GM23338 (cell line): ENCODE measurements around the gene CFHR3. TPM values are rescaled to one million over a fixed set of nuclear protein-coding genes. Genes with fewer than 3 reads are reported as not detected.
"Not testable (repeated sequence)": the region's sequence is repeated elsewhere in the genome, so short reads cannot be mapped to it uniquely, and the experiment has no call there.

ENCODE experiments used
- ATAC-seq: fragments of 200-7000 bp; cut with Tn5 transposase; 3 replicates; pipeline ENCODE4 v1.9.1; 2020
- DNase-seq: peaks from one replicate; pipeline ENCODE4 v3.0.0-alpha.2; 2015; ENCODE audit warnings: low spot score
- H2AFZ ChIP-seq: fragments of 200-600 bp; sonication (generic); 2 replicates; pipeline ENCODE4 v1.8.0; 2016; ENCODE audit warnings: antibody characterized with exemption, mild to moderate bottlenecking, moderate library complexity
- H3F3A ChIP-seq: fragments of 200-600 bp; sonication (generic); replicated peaks from 2 replicates; pipeline ENCODE4 v1.8.0; 2017; ENCODE audit warnings: antibody characterized with exemption, mixed run types, low read depth
- H3K27ac ChIP-seq: fragments of 200-600 bp; sonication (generic); 2 replicates; pipeline ENCODE4 v1.6.1; 2016; ENCODE audit warnings: low read depth
- H3K27me3 ChIP-seq: fragments of 200-600 bp; sonication (generic); 2 replicates; pipeline ENCODE4 v1.8.0; 2016; ENCODE audit warnings: mild to moderate bottlenecking, mixed run types, moderate library complexity; ENCODE audit not compliant: insufficient read depth
- H3K36me3 ChIP-seq: fragments of 200-600 bp; sonication (generic); 2 replicates; pipeline ENCODE4 v1.8.0; 2016; ENCODE audit warnings: mild to moderate bottlenecking; ENCODE audit not compliant: insufficient read depth
- H3K4me1 ChIP-seq: fragments of 200-600 bp; sonication (generic); 2 replicates; pipeline ENCODE4 v1.8.0; 2016; ENCODE audit warnings: mild to moderate bottlenecking, moderate library complexity; ENCODE audit not compliant: insufficient read depth
- H3K4me2 ChIP-seq: fragments of 200-600 bp; sonication (generic); 2 replicates; pipeline ENCODE4 v1.7.1; 2017; ENCODE audit warnings: mixed run types
- H3K4me3 ChIP-seq: fragments of 200-600 bp; sonication (generic); 2 replicates; pipeline ENCODE4 v1.6.1; 2016; ENCODE audit warnings: mixed run types
- H3K79me2 ChIP-seq: fragments of 200-600 bp; sonication (generic); replicated peaks from 2 replicates; pipeline ENCODE4 v1.8.0; 2017; ENCODE audit warnings: mild to moderate bottlenecking; ENCODE audit not compliant: insufficient read depth
- H3K9me2 ChIP-seq: fragments of 200-600 bp; sonication (generic); 2 replicates; pipeline ENCODE4 v1.8.0; 2017; ENCODE audit not compliant: insufficient read depth
- H4K20me1 ChIP-seq: fragments of 200-600 bp; sonication (generic); replicated peaks from 2 replicates; pipeline ENCODE4 v1.8.0; 2017; ENCODE audit warnings: mild to moderate bottlenecking; ENCODE audit not compliant: insufficient read depth
- H3K27ac Mint-ChIP-seq: 2 replicates; pipeline ENCODE4 v1.8.0; 2020; ENCODE audit warnings: inconsistent platforms, mild to moderate bottlenecking, moderate library complexity, mixed read lengths
- H3K27me3 Mint-ChIP-seq: 3 replicates; pipeline ENCODE4 v1.8.0; 2022; ENCODE audit warnings: low read depth, mild to moderate bottlenecking, moderate library complexity, mixed read lengths, inconsistent platforms; ENCODE audit not compliant: insufficient read depth, poor library complexity
- H3K36me3 Mint-ChIP-seq: 3 replicates; pipeline ENCODE4 v1.8.0; 2021; ENCODE audit warnings: low read depth, mild to moderate bottlenecking, inconsistent platforms, moderate library complexity, mixed read lengths
- H3K4me1 Mint-ChIP-seq: 3 replicates; pipeline ENCODE4 v1.8.0; 2020; ENCODE audit warnings: mild to moderate bottlenecking, inconsistent platforms, mixed read lengths
- H3K4me3 Mint-ChIP-seq: 3 replicates; pipeline ENCODE4 v1.8.0; 2021; ENCODE audit warnings: moderate library complexity, mild to moderate bottlenecking, inconsistent platforms, mixed read lengths
- H3K9me3 Mint-ChIP-seq: 3 replicates; pipeline ENCODE4 v1.8.0; 2020; ENCODE audit warnings: moderate library complexity, mild to moderate bottlenecking, inconsistent platforms, mixed read lengths
- ZNF331 ChIP-seq: fragments of 250-450 bp; sonication (Bioruptor Pico); IDR thresholded peaks from 2 replicates; pipeline ENCODE4 v1.5.0; 2020; ENCODE audit warnings: low read depth, mild to moderate bottlenecking, moderate library complexity
- polyA plus RNA-seq: library from polyadenylated mRNA; unstranded; fragments of >200 nt; fragmentation: Nextera tagmentation; extraction: Ambion mirVana; gene quantifications from 2 replicates; pipeline ENCODE4 v1.2.1, GENCODE V29; 2016
- total RNA-seq: library from RNA; depleted of rRNA; stranded (reverse); fragments of >200 nt; shearing (Covaris generic); gene quantifications from 2 replicates; pipeline ENCODE4 v1.2.3, GENCODE V29; 2014
- TF ChIP-seq, protein P1 (sequence below), 2 experiments: fragments of 200-600 bp in 1 of 2; sonication (generic) in 1 of 2; conservative IDR thresholded peaks; 2 replicates each; pipeline versions ENCODE4 v1.5.1 to v1.6.1; 2016 to 2017; ENCODE audit warnings: antibody characterized with exemption in 2 of 2, low read depth in 2 of 2, mild to moderate bottlenecking in 2 of 2, moderate library complexity in 1 of 2

CFHR3 gene
- total and polyA plus RNA-seq, 2 experiments from 2014 or later, result 0.17 to 2.2 TPM

DNA sequence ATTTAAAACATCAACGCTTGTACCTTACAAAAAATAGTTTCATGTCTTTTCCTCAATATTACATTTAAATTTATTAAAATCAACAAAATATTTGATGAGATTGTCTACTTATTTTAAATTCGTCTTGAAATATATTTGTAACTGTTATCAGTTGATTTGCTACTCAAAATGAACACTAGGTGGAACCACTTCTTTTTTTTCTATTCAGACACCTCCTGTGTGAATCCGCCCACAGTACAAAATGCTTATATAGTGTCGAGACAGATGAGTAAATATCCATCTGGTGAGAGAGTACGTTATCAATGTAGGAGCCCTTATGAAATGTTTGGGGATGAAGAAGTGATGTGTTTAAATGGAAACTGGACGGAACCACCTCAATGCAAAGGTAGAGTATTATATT, 31.4 kb upstream of the CFHR3 start:
- H3K4me3 ChIP-seq, H3K79me2 ChIP-seq, H3K36me3 ChIP-seq, H3K4me1 ChIP-seq, H3K27me3 ChIP-seq, H3F3A ChIP-seq, H3K4me1 Mint-ChIP-seq, H3K27ac ChIP-seq, H4K20me1 ChIP-seq, H3K4me3 Mint-ChIP-seq, H3K36me3 Mint-ChIP-seq, H3K27me3 Mint-ChIP-seq, H3K9me2 ChIP-seq, H3K27ac Mint-ChIP-seq, H2AFZ ChIP-seq, H3K4me2 ChIP-seq: not testable (repeated sequence)
- peaks cover 20% of the 10 kb centered on the region for H3K9me3 Mint-ChIP-seq
- TF ChIP-seq, protein P1, sequence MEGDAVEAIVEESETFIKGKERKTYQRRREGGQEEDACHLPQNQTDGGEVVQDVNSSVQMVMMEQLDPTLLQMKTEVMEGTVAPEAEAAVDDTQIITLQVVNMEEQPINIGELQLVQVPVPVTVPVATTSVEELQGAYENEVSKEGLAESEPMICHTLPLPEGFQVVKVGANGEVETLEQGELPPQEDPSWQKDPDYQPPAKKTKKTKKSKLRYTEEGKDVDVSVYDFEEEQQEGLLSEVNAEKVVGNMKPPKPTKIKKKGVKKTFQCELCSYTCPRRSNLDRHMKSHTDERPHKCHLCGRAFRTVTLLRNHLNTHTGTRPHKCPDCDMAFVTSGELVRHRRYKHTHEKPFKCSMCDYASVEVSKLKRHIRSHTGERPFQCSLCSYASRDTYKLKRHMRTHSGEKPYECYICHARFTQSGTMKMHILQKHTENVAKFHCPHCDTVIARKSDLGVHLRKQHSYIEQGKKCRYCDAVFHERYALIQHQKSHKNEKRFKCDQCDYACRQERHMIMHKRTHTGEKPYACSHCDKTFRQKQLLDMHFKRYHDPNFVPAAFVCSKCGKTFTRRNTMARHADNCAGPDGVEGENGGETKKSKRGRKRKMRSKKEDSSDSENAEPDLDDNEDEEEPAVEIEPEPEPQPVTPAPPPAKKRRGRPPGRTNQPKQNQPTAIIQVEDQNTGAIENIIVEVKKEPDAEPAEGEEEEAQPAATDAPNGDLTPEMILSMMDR (conservative IDR thresholded peaks at IDR 0.05; ENCODE audit: low read depth in 2 of 2), result peak; percentile 54 to 70
- DNase-seq (peak; percentile 64), ATAC-seq (peak; percentile 40; the same call in 2 of the 3 replicates)

DNA sequence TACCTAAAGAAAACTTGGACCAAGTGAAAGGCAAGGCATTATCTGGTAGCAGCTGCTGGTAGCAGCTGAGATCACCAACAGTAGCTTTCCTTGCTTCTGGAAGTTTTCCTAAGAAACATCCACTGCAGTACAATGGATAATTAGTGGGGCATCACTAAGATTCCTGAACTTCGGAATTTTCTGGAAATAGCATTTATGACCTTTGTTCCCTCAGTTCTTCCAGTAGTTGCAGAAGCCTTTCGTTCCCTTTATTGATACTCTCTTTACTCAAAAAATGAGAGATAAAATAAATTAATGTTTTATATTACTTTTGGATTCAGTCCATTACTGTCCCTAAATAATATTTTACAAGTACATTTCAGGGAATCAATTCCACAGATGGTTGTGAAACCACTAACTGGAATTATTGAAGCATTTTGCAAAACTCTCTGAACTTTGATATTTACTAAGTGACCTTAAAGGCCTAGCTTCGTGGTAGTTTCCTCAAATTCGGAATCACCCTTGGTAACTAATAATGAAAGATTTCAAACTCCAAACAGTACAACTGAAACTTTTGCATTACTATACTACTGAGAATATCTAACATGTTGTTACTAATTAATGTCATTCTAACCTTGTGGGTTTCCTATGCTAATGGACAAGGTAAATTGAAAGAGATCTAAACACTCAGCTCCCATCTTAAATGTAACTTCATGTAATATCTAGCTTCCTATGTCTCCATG, 9.5 kb upstream of the CFHR3 start:
- not testable (repeated sequence) for H3K4me1 ChIP-seq, H4K20me1 ChIP-seq, H3K36me3 ChIP-seq, H3K4me3 Mint-ChIP-seq, H3K4me1 Mint-ChIP-seq, H3K4me2 ChIP-seq, H3K36me3 Mint-ChIP-seq, DNase-seq, H3K27me3 ChIP-seq, H3K27me3 Mint-ChIP-seq, H3F3A ChIP-seq, H3K9me3 Mint-ChIP-seq, H3K27ac Mint-ChIP-seq, ATAC-seq, H3K79me2 ChIP-seq, H3K27ac ChIP-seq, H2AFZ ChIP-seq, H3K4me3 ChIP-seq, H3K9me2 ChIP-seq

DNA sequence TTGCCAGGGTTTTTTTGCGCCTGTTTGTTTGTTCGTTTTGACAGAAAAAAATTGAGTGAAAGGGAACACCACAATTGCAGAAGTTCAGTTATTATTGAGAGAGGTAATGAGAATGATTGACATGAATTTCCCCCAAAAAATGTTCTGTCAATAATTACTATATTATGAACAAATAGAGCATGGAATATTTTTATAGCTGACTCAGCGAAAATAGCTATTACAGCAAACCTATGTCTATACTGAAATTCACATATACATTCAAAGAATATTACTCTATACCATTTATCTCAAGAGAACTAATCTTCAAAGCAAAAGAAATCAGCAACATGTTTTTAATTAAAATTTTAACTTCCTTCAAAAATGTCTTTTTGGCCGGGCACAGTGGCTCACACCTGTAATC, 4.8 kb upstream of the CFHR3 start:
- not testable (repeated sequence) for H3K27ac Mint-ChIP-seq, H3K27ac ChIP-seq, H3K4me1 Mint-ChIP-seq, H3K27me3 Mint-ChIP-seq, H3F3A ChIP-seq, H3K36me3 Mint-ChIP-seq, H3K9me3 Mint-ChIP-seq, H3K36me3 ChIP-seq, ATAC-seq, H3K4me3 ChIP-seq, DNase-seq, H3K4me3 Mint-ChIP-seq, H3K4me1 ChIP-seq, H4K20me1 ChIP-seq, H3K27me3 ChIP-seq, H2AFZ ChIP-seq, H3K4me2 ChIP-seq, H3K79me2 ChIP-seq, H3K9me2 ChIP-seq

DNA sequence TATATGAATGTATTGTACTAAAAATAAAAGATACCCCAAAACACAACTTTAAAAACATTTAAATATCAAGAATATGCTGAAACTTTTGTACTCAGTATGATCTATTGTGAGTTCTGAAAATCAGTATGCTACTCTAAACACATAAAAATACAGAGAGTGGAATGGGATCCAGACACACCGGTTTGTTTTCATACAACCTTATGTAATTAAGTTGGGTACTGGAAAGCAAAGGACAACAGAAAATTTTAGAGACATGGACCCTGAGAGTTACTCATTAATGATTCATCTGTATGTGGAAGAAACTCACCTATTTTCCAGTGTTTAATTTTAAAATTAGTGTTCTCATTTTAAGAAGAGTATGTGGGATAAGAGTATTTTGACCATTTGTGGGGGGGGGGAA, 927 bp upstream of the CFHR3 start:
- H3F3A ChIP-seq, result no peaks in the 10 kb centered on the region
- no peaks in the 10 kb centered on the region for H3K36me3 Mint-ChIP-seq
- no peaks in the 10 kb centered on the region for H3K79me2 ChIP-seq
- ATAC-seq (no peak), DNase-seq (no peak)
- H2AFZ ChIP-seq, result peak overlapping the region; percentile 53; the same call in 1 of the 2 replicates
- H3K9me2 ChIP-seq, result no peaks in the 10 kb centered on the region
- no peak overlapping the region for H3K4me2 ChIP-seq
- H3K27ac ChIP-seq, result no peak overlapping the region
- no peaks in the 10 kb centered on the region for H3K27me3 Mint-ChIP-seq
- H3K4me1 Mint-ChIP-seq, result no peaks in the 10 kb centered on the region
- TF ChIP-seq ZNF331 (CRISPR knock-in tag), result no peak
- no peaks in the 10 kb centered on the region for H3K36me3 ChIP-seq
- H3K27ac Mint-ChIP-seq, result no peak overlapping the region
- no peak overlapping the region for H3K4me3 ChIP-seq
- H3K4me3 Mint-ChIP-seq, result no peak overlapping the region
- no peaks in the 10 kb centered on the region for H3K9me3 Mint-ChIP-seq
- H3K4me1 ChIP-seq, result no peaks in the 10 kb centered on the region
- H4K20me1 ChIP-seq, result no peaks in the 10 kb centered on the region
- no peaks in the 10 kb centered on the region for H3K27me3 ChIP-seq
